Coronary artery (tissue), 2 donors: ENCODE data around the gene FAM78B.

ENCODE experiments used
- DNase-seq: peaks from one replicate; pipeline ENCODE4 v3.0.0-alpha.2; 2017; ENCODE audit warnings: low spot score
- H3K27ac ChIP-seq, 2 donors: fragments of 200-600 bp; sonication (generic); one replicate each; pipeline ENCODE4 v1.5.1; 2016 to 2019
- H3K4me3 ChIP-seq: fragments of 200-600 bp; sonication (generic); 2 replicates; pipeline ENCODE4 v1.5.1; 2016; ENCODE audit warnings: mild to moderate bottlenecking, moderate library complexity
- TF ChIP-seq, protein P1 (sequence below): fragments of 200-600 bp; sonication (generic); IDR thresholded peaks from one replicate; pipeline ENCODE4 v1.5.1; 2019; ENCODE audit warnings: antibody characterized with exemption

FAM78B gene

GRCh38 chr1:166136699-166137401 lies 30.0 kb downstream of the FAM78B start:
- Histone ChIP-seq H3K27ac (no peak overlapping the region), H3K4me3 (no peak overlapping the region)
- no peak for DNase-seq
- TF ChIP-seq, protein P1, sequence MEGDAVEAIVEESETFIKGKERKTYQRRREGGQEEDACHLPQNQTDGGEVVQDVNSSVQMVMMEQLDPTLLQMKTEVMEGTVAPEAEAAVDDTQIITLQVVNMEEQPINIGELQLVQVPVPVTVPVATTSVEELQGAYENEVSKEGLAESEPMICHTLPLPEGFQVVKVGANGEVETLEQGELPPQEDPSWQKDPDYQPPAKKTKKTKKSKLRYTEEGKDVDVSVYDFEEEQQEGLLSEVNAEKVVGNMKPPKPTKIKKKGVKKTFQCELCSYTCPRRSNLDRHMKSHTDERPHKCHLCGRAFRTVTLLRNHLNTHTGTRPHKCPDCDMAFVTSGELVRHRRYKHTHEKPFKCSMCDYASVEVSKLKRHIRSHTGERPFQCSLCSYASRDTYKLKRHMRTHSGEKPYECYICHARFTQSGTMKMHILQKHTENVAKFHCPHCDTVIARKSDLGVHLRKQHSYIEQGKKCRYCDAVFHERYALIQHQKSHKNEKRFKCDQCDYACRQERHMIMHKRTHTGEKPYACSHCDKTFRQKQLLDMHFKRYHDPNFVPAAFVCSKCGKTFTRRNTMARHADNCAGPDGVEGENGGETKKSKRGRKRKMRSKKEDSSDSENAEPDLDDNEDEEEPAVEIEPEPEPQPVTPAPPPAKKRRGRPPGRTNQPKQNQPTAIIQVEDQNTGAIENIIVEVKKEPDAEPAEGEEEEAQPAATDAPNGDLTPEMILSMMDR: no peak

- H3K27ac ChIP-seq: no peak overlapping the region
- no peak for DNase-seq
- TF ChIP-seq, protein P1: no peak
Measured at GRCh38 chr1:166136222-166136621, 30.6 kb downstream of the FAM78B start.

DNA sequence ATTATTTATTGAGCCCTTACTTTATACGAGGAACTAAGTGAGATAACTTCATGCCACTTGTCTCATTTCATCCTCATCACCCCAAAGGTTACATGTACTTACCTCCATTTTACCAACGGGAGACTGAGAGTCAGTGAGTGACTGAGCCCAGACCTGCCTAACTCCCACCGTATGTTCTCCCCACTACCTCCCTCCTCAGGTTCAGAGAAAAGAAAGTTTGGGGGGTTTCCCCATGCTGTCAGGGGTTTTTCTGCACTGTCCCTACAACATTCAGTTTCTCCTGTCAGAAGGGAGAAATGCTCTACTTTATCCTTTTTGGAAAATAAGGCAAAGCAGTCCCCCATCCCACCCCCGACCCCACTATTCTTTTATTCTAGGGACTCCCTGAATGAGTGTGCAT lies 32.9 kb downstream of the FAM78B start:
- Histone ChIP-seq H3K27ac (no peak overlapping the region), H3K4me3 (no peak overlapping the region)
- DNase-seq: no peak
- TF ChIP-seq, protein P1: no peak

More at GRCh38 chr1:166136222-166136621, 30.6 kb downstream of the FAM78B start:
- H3K4me3 ChIP-seq: no peak overlapping the region

DNA sequence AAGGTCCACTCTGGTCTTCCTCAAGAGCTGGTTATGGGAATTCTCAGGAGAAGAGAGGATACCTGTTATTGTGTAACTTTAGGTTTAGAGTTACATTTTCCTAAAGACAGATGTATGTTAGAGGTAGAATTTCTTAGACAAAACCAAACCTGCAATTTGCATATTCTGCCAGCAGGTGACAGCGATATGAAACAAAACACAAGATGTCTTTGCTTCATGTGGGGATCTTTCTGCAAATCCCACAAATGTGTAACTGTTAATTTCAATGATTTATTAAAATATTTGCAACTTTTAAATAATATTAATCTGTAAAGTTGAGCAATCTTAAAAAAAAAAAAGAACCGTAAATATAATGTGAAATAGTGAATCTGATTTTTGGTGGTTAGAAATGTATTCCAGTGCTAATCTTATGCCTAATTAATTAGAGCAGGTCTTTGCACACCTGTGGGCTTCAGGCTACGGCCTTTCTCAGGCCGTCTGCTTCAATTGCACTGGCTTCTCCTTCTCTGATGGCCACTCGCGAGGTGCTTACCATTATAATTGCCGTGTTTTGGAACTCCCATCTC lies 33.4 kb downstream of the FAM78B start:
- H3K4me3 ChIP-seq: no peak overlapping the region
- TF ChIP-seq, protein P1: no peak
- H3K27ac ChIP-seq: no peak overlapping the region
- no peak for DNase-seq

GRCh38 chr1:166132496-166132895 lies 34.3 kb downstream of the FAM78B start:
- no peak for DNase-seq
- TF ChIP-seq, protein P1: no peak
- Histone ChIP-seq H3K27ac (no peak overlapping the region), H3K4me3 (no peak overlapping the region)

DNA sequence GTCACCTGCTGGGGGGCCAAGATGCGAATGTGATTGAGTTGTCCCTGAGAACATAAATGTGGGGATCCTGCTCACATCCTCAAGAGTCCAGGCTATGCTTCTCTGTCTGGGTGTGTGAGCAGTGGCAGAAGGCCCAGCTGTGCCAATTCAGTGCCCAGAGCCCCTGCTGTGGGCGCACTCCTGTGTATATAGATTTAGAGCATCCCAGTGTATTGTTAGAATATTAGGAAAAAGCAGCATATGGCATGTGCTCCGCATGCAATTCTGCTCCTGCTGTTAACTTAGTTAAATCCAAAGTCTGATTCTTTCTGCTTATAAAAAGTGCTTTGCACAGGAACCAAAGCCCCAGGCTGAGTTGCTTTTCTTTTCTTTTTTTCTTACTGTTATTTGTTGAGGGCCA lies 37.8 kb downstream of the FAM78B start:
- no peak overlapping the region for H3K4me3 ChIP-seq
- no peak for DNase-seq
- TF ChIP-seq, protein P1: no peak
- H3K27ac ChIP-seq: no peak overlapping the region

GRCh38 chr1:166128195-166128594 lies 38.6 kb downstream of the FAM78B start:
- H3K4me3 ChIP-seq: no peak overlapping the region
- no peak for DNase-seq
- TF ChIP-seq, protein P1: no peak
- no peak overlapping the region for H3K27ac ChIP-seq
